ENCODE results near the gene MAST4.

Gene MAST4

GRCh38 chr5:66807743-66808142 lies 211.6 kb downstream of the MAST4 start:
- DNase-seq, result no peak
- Histone ChIP-seq H3K36me3 (replicated peaks; ENCODE audit: insufficient read depth, low read length) (no peaks in the 10 kb centered on the region), H3F3A (ENCODE audit: insufficient read depth, low read length) (no peaks in the 10 kb centered on the region), H2AFZ (ENCODE audit: low read length) (no peak overlapping the region), H3K27me3 (replicated peaks; ENCODE audit: insufficient read depth, low read length) (no peaks in the 10 kb centered on the region), H3K9ac (ENCODE audit: low read length) (no peak overlapping the region), H3K79me2 (ENCODE audit: low read length) (no peaks in the 10 kb centered on the region), H3K4me3 (ENCODE audit: low read length) (no peak overlapping the region), H4K20me1 (ENCODE audit: insufficient read depth, low read length) (no peaks in the 10 kb centered on the region), H3K9me2 (replicated peaks; ENCODE audit: insufficient read depth, low read length) (no peaks in the 10 kb centered on the region), H3K27ac (ENCODE audit: low read length) (no peak overlapping the region), H3K4me1 (ENCODE audit: low read length) (no peaks in the 10 kb centered on the region), H3K9me3 (replicated peaks; ENCODE audit: insufficient read depth, low read length) (no peaks in the 10 kb centered on the region), H3K4me2 (ENCODE audit: low read depth, low read length) (no peak overlapping the region)
- no peak for TF ChIP-seq EZH2phosphoT487 (IDR thresholded peaks at IDR 0.05; ENCODE audit: low read length)
- TF ChIP-seq CTCF (IDR thresholded peaks at IDR 0.05; ENCODE audit: low read length), result no peak
- no peak for TF ChIP-seq EZH2 (optimal IDR thresholded peaks at IDR 0.05; ENCODE audit: low read depth, low read length)

GRCh38 chr5:66808663-66809062 lies 212.5 kb downstream of the MAST4 start:
- Histone ChIP-seq H3K4me3 (ENCODE audit: low read length) (no peak overlapping the region), H3K9me2 (replicated peaks; ENCODE audit: insufficient read depth, low read length) (no peaks in the 10 kb centered on the region), H2AFZ (ENCODE audit: low read length) (no peak overlapping the region), H3K27ac (ENCODE audit: low read length) (no peak overlapping the region), H3K4me2 (ENCODE audit: low read depth, low read length) (no peak overlapping the region), H3K9me3 (replicated peaks; ENCODE audit: insufficient read depth, low read length) (no peaks in the 10 kb centered on the region), H3K27me3 (replicated peaks; ENCODE audit: insufficient read depth, low read length) (no peaks in the 10 kb centered on the region), H3K4me1 (ENCODE audit: low read length) (no peaks in the 10 kb centered on the region), H4K20me1 (ENCODE audit: insufficient read depth, low read length) (no peaks in the 10 kb centered on the region), H3K9ac (ENCODE audit: low read length) (no peak overlapping the region), H3F3A (ENCODE audit: insufficient read depth, low read length) (no peaks in the 10 kb centered on the region), H3K36me3 (replicated peaks; ENCODE audit: insufficient read depth, low read length) (no peaks in the 10 kb centered on the region), H3K79me2 (ENCODE audit: low read length) (no peaks in the 10 kb centered on the region)
- no peak for TF ChIP-seq EZH2 (optimal IDR thresholded peaks at IDR 0.05; ENCODE audit: low read depth, low read length)
- no peak for TF ChIP-seq CTCF (IDR thresholded peaks at IDR 0.05; ENCODE audit: low read length)
- no peak for DNase-seq

- Histone ChIP-seq H3K4me3 (ENCODE audit: low read length) (no peak overlapping the region), H3K27ac (ENCODE audit: low read length) (no peak overlapping the region), H3K27me3 (replicated peaks; ENCODE audit: insufficient read depth, low read length) (no peaks in the 10 kb centered on the region), H4K20me1 (ENCODE audit: insufficient read depth, low read length) (no peaks in the 10 kb centered on the region), H3K9me3 (replicated peaks; ENCODE audit: insufficient read depth, low read length) (no peaks in the 10 kb centered on the region), H3K79me2 (ENCODE audit: low read length) (no peaks in the 10 kb centered on the region), H3K9me2 (replicated peaks; ENCODE audit: insufficient read depth, low read length) (no peaks in the 10 kb centered on the region), H2AFZ (ENCODE audit: low read length) (no peak overlapping the region), H3K4me1 (ENCODE audit: low read length) (no peaks in the 10 kb centered on the region), H3K9ac (ENCODE audit: low read length) (no peak overlapping the region), H3K36me3 (replicated peaks; ENCODE audit: insufficient read depth, low read length) (no peaks in the 10 kb centered on the region), H3F3A (ENCODE audit: insufficient read depth, low read length) (no peaks in the 10 kb centered on the region), H3K4me2 (ENCODE audit: low read depth, low read length) (no peak overlapping the region)
- DNase-seq, result no peak
- TF ChIP-seq EZH2 (optimal IDR thresholded peaks at IDR 0.05; ENCODE audit: low read depth, low read length) (no peak), EZH2phosphoT487 (IDR thresholded peaks at IDR 0.05; ENCODE audit: low read length) (no peak), CTCF (IDR thresholded peaks at IDR 0.05; ENCODE audit: low read length) (no peak)
Observed at GRCh38 chr5:66810151-66810550, 214.0 kb downstream of the MAST4 start.

Measured in MM.1S (cell line).